Endothelial cell of umbilical vein (primary cell): ENCODE results near the gene KLHL5. TPM values are rescaled to one million over a fixed set of nuclear protein-coding genes. Genes with fewer than 3 reads are reported as not detected.

Source experiments
- BruUV-seq: library from RNA; stranded (reverse); fragments of 400-500 nt; replicated peaks from 2 replicates; lab custom pipeline; 2021; lab: Mats Ljungman, UMichigan
- CTCF ChIA-PET: fragments of 300-600, 350-600 bp; sonication (Branson Sonifier 250); formaldehyde crosslinking; loops from one replicate; lab custom pipeline; 2021; ENCODE audit warnings: antibody characterized with exemption, inconsistent platforms; lab: Charles Lee
- POLR2A ChIA-PET: fragments of 300-600, 350-600 bp; sonication (Branson Sonifier 250); formaldehyde crosslinking; loops from one replicate; lab custom pipeline; 2021; ENCODE audit warnings: antibody characterized with exemption, inconsistent platforms; lab: Charles Lee
- DNase-seq: peaks from one replicate; pipeline ENCODE4 v3.0.0-alpha.2; 2011; ENCODE audit warnings: low read depth, low spot score
- FAIRE-seq: peaks from 2 replicates; lab custom pipeline; 2011; peaks lifted over from hg19 to GRCh38; lab: Jason Lieb, UNC
- H2AFZ ChIP-seq: 2 replicates; pipeline ENCODE4 v1.6.0; 2012; ENCODE audit warnings: low read depth, low read length, control low read depth, inconsistent platforms
- H3K27ac ChIP-seq: 2 replicates; pipeline ENCODE4 v1.5.1; 2011; ENCODE audit warnings: low read depth, mild to moderate bottlenecking, control low read depth, low read length, moderate library complexity; ENCODE audit not compliant: insufficient read depth
- H3K27me3 ChIP-seq, 2 experiments: 2 replicates each; pipeline versions ENCODE4 v1.6.0 to v1.6.1; 2011; ENCODE audit warnings: low read length in 2 of 2, mixed read lengths in 1 of 2; ENCODE audit not compliant: control insufficient read depth in 2 of 2, insufficient read depth in 2 of 2
- H3K36me3 ChIP-seq, 2 experiments: 2 replicates in 1 of 2; 3 replicates in 1 of 2; pipeline ENCODE4 v1.5.1; 2011; ENCODE audit warnings: low read length in 2 of 2, mild to moderate bottlenecking in 1 of 2, moderate library complexity in 1 of 2; ENCODE audit not compliant: control insufficient read depth in 2 of 2, insufficient read depth in 2 of 2; ENCODE audit errors: extremely low read depth in 1 of 2
- H3K4me1 ChIP-seq: 3 replicates; pipeline ENCODE4 v1.5.1; 2011; ENCODE audit warnings: mild to moderate bottlenecking, low read length; ENCODE audit not compliant: control insufficient read depth, insufficient read depth; ENCODE audit errors: extremely low read depth
- H3K4me2 ChIP-seq: 2 replicates; pipeline ENCODE4 v1.6.1; 2011; ENCODE audit warnings: low read length, control low read depth, mixed read lengths; ENCODE audit not compliant: insufficient read depth
- H3K4me3 ChIP-seq, 3 experiments: fragments of 200-600 bp in 1 of 3; sonication (generic), shearing (Covaris generic) in 1 of 3; replicated peaks in 1 of 3; 2 replicates each; pipeline ENCODE4 v1.5.1; 2011 to 2016; ENCODE audit warnings: control low read depth in 3 of 3, low read length in 3 of 3, mild to moderate bottlenecking in 2 of 3, inconsistent platforms in 1 of 3, low read depth in 1 of 3, moderate library complexity in 1 of 3; ENCODE audit not compliant: insufficient read depth in 1 of 3
- H3K79me2 ChIP-seq: 2 replicates; pipeline ENCODE4 v1.6.0; 2012; ENCODE audit warnings: low read length, inconsistent platforms; ENCODE audit not compliant: control insufficient read depth, insufficient read depth
- H3K9ac ChIP-seq: replicated peaks from 2 replicates; pipeline ENCODE3; 2011; ENCODE audit warnings: low read length, control low read depth; ENCODE audit not compliant: insufficient read depth; ENCODE audit errors: extremely low read depth
- H3K9me1 ChIP-seq: replicated peaks from 3 replicates; pipeline ENCODE4 v1.6.0; 2011; ENCODE audit warnings: mild to moderate bottlenecking, low read length; ENCODE audit not compliant: control insufficient read depth, insufficient read depth; ENCODE audit errors: extremely low read depth
- H3K9me3 ChIP-seq: replicated peaks from 2 replicates; pipeline ENCODE4 v1.5.1; 2012; ENCODE audit warnings: low read length, inconsistent platforms; ENCODE audit not compliant: control insufficient read depth, insufficient read depth
- H4K20me1 ChIP-seq: replicated peaks from 2 replicates; pipeline ENCODE3; 2011; ENCODE audit warnings: mild to moderate bottlenecking, low read length; ENCODE audit not compliant: control insufficient read depth, insufficient read depth; ENCODE audit errors: extremely low read depth
- CTCF ChIP-seq, 2 donors: IDR thresholded peaks; 1 replicate in 1 of 2; 2 replicates in 1 of 2; pipeline ENCODE4 v1.5.1; 2011; ENCODE audit warnings: low read length in 2 of 2, mild to moderate bottlenecking in 2 of 2, moderate library complexity in 2 of 2, control low read depth in 1 of 2, inconsistent platforms in 1 of 2, low read depth in 1 of 2; ENCODE audit not compliant: insufficient read depth in 1 of 2; ENCODE audit errors: extremely low read depth in 1 of 2
- EZH2 ChIP-seq: IDR thresholded peaks from 2 replicates; pipeline ENCODE4 v1.6.1; 2012; ENCODE audit warnings: borderline replicate concordance, low read depth, mild to moderate bottlenecking, moderate library complexity, low read length, inconsistent platforms; ENCODE audit not compliant: severe bottlenecking
- FOS ChIP-seq: IDR thresholded peaks from 2 replicates; pipeline ENCODE4 v1.6.1; 2011; ENCODE audit warnings: mild to moderate bottlenecking, low read length, moderate library complexity, borderline replicate concordance; ENCODE audit not compliant: insufficient read depth
- GATA2 ChIP-seq: IDR thresholded peaks from 2 replicates; pipeline ENCODE4 v1.7.0; 2011; ENCODE audit warnings: low read depth, mild to moderate bottlenecking, moderate library complexity, mixed read lengths, low read length; ENCODE audit not compliant: insufficient read length, insufficient read depth
- JUN ChIP-seq: IDR thresholded peaks from 2 replicates; pipeline ENCODE4 v1.6.1; 2011; ENCODE audit warnings: borderline replicate concordance, low read depth; ENCODE audit not compliant: insufficient read length, insufficient read depth
- MAX ChIP-seq: IDR thresholded peaks from 2 replicates; pipeline ENCODE4 v1.6.1; 2011; ENCODE audit not compliant: insufficient read depth, insufficient read length
- MYC ChIP-seq: IDR thresholded peaks from one replicate; pipeline ENCODE4 v1.6.1; 2011; ENCODE audit warnings: mild to moderate bottlenecking, low read depth, low read length
- POLR2A ChIP-seq: IDR thresholded peaks from 2 replicates; pipeline ENCODE4 v1.6.1; 2012; ENCODE audit warnings: low read depth, mild to moderate bottlenecking, control low read depth, low read length
- POLR2AphosphoS5 ChIP-seq: IDR thresholded peaks from 2 replicates; pipeline ENCODE4 v1.6.1; 2012; ENCODE audit warnings: low read depth, mild to moderate bottlenecking, control low read depth, low read length, moderate library complexity; ENCODE audit not compliant: insufficient read depth
- dilution Hi-C: fragments of 300-500 bp; cut with MboI; formaldehyde crosslinking; loops from one replicate; pipeline ENCODE4 v1.15.0; 2019; ENCODE audit warnings: low sequenced_read_pairs; ENCODE audit not compliant: extremely low pct_ligation_motif_present
- intact Hi-C: fragments of 100-400 bp; cut with micrococcal nuclease; formaldehyde crosslinking; loops from one replicate; pipeline ENCODE4 v1.10.0; 2022
- polyA plus RNA-seq, 4 experiments: library from polyadenylated mRNA; depleted of rRNA in 3 of 4; stranded (reverse) in 3 of 4; unstranded in 1 of 4; fragments of >200 nt; gene quantifications; 2 replicates each; pipeline versions ENCODE4 v1.2.1 to v1.2.3, GENCODE V29; 2011 to 2012; ENCODE audit warnings: missing spikeins in 1 of 4
- total RNA-seq: library from RNA; stranded (reverse); gene quantifications from 2 replicates; pipeline ENCODE4 v1.2.3, GENCODE V29; 2021

KLHL5 gene
- total and polyA plus RNA-seq, 2 donors (not counting 3 experiments of a cell fraction or from before 2014, with no cell fraction given) = 32.2 to 54.6 TPM

DNA sequence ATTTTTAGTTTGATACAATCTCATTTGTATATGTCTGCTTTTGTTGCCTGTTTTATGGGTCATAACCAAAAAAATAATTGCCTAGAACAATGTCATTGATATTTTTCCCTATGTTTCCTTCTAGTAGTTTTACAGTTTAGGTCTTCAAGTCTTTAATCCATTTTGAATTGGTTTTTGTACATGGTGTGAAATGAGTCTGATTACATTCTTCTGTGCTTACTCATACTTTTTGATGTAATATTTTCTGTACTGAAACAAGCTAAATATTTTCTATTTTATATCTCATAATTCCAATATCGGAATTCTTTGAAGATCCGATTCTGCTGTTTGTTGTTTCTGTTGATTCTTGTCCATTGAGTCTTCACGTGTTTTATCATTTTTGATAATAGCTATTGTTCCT, 40.4 kb upstream of the KLHL5 start:
- intact Hi-C loops (no loop called here), dilution Hi-C loops (no loop called here)
- no peaks in the 10 kb centered on the region for H4K20me1 ChIP-seq
- FAIRE-seq = no peak
- H2AFZ ChIP-seq = no peak overlapping the region
- no peaks in the 10 kb centered on the region for H3K79me2 ChIP-seq
- TF ChIP-seq FOS (no peak), JUN (no peak), EZH2 (no peak), POLR2AphosphoS5 (no peak), GATA2 (no peak), CTCF (IDR thresholded peaks at IDR 0.05; ENCODE audit: extremely low read depth in 1 of 2, insufficient read depth in 1 of 2, low read depth in 1 of 2, low read length in 2 of 2) (no peak), POLR2A (no peak), MAX (no peak), MYC (no peak)
- H3K27me3 ChIP-seq = no peaks in the 10 kb centered on the region
- no peak for DNase-seq
- no peaks in the 10 kb centered on the region for H3K9me3 ChIP-seq
- no peaks in the 10 kb centered on the region for H3K36me3 ChIP-seq
- no peak overlapping the region for H3K4me2 ChIP-seq
- POLR2A ChIA-PET = no interaction called here
- H3K27ac ChIP-seq = no peak overlapping the region
- no peak overlapping the region for H3K9ac ChIP-seq
- no peak overlapping the region for H3K4me3 ChIP-seq
- H3K9me1 ChIP-seq = no peaks in the 10 kb centered on the region
- H3K4me1 ChIP-seq = peaks cover 8% of the 10 kb centered on the region
- no TSS peak for BruUV-seq
- CTCF ChIA-PET = interaction anchor here (0.9 kb wide), 1 partner anchor 9 kb away, joined by 3 read pairs; no protein-coding TSS in a partner anchor
